BE2C (cell line): ENCODE data around the gene NECAB3.

Experiments
- DNase-seq: peaks from one replicate; pipeline ENCODE4 v3.0.0-alpha.2; 2020
- H3K27me3 ChIP-seq: fragments of 250-450 bp; sonication (Bioruptor Pico); 2 replicates; pipeline ENCODE4 v1.5.1; 2020; ENCODE audit warnings: mild to moderate bottlenecking
- H3K36me3 ChIP-seq: fragments of 250-450 bp; sonication (Bioruptor Pico); 2 replicates; pipeline ENCODE4 v1.5.1; 2020; ENCODE audit warnings: mild to moderate bottlenecking
- H3K4me1 ChIP-seq: fragments of 250-450 bp; sonication (Bioruptor Pico); 2 replicates; pipeline ENCODE4 v1.5.1; 2020
- H3K4me3 ChIP-seq: 2 replicates; pipeline ENCODE4 v1.5.1; 2011; ENCODE audit warnings: low read depth, low read length
- H3K9me3 ChIP-seq: fragments of 250-450 bp; sonication (Bioruptor Pico); 2 replicates; pipeline ENCODE4 v1.5.1; 2020
- CTCF ChIP-seq: IDR thresholded peaks from 2 replicates; pipeline ENCODE4 v1.5.1; 2012; ENCODE audit warnings: mild to moderate bottlenecking, low read depth, low read length

Gene NECAB3

GRCh38 chr20:33670715-33671499 is 3.3 kb downstream of the NECAB3 start:
- no peak for TF ChIP-seq CTCF
- no peak for DNase-seq
- peaks cover 13% of the 10 kb centered on the region for H3K4me1 ChIP-seq
- H3K9me3 ChIP-seq = no peaks in the 10 kb centered on the region
- H3K36me3 ChIP-seq = peaks cover 25% of the 10 kb centered on the region
- no peak overlapping the region for H3K4me3 ChIP-seq
- no peaks in the 10 kb centered on the region for H3K27me3 ChIP-seq

- Histone ChIP-seq H3K4me3 (no peak overlapping the region), H3K36me3 (peaks cover 23% of the 10 kb centered on the region), H3K4me1 (peaks cover 8% of the 10 kb centered on the region), H3K27me3 (no peaks in the 10 kb centered on the region), H3K9me3 (no peaks in the 10 kb centered on the region)
- no peak for TF ChIP-seq CTCF
- no peak for DNase-seq
Observed at GRCh38 chr20:33669873-33670640, 4.2 kb downstream of the NECAB3 start.

GRCh38 chr20:33669224-33669623 is 5.0 kb downstream of the NECAB3 start:
- TF ChIP-seq CTCF = no peak
- H3K4me1 ChIP-seq = peaks cover 5% of the 10 kb centered on the region
- no peak for DNase-seq
- no peak overlapping the region for H3K4me3 ChIP-seq
- peaks cover 23% of the 10 kb centered on the region for H3K36me3 ChIP-seq
- no peaks in the 10 kb centered on the region for H3K9me3 ChIP-seq
- H3K27me3 ChIP-seq = no peaks in the 10 kb centered on the region

GRCh38 chr20:33668466-33669155 is 5.6 kb downstream of the NECAB3 start:
- TF ChIP-seq CTCF = no peak
- no peak overlapping the region for H3K4me3 ChIP-seq
- no peaks in the 10 kb centered on the region for H3K27me3 ChIP-seq
- H3K4me1 ChIP-seq = peaks cover 5% of the 10 kb centered on the region
- H3K36me3 ChIP-seq = peaks cover 23% of the 10 kb centered on the region
- H3K9me3 ChIP-seq = no peaks in the 10 kb centered on the region
- no peak for DNase-seq

- Histone ChIP-seq H3K4me3 (peak overlapping the region; percentile 46), H3K36me3 (peaks cover 23% of the 10 kb centered on the region), H3K4me1 (peaks cover 5% of the 10 kb centered on the region), H3K9me3 (no peaks in the 10 kb centered on the region), H3K27me3 (no peaks in the 10 kb centered on the region)
- TF ChIP-seq CTCF = peak; percentile 80
- peak; percentile 85 for DNase-seq
Observed at GRCh38 chr20:33667676-33668465, 6.4 kb downstream of the NECAB3 start.
